Fibroblast of pulmonary artery (primary cell): ENCODE data around the gene ASF1B.

Source experiments
- DNase-seq: peaks from one replicate; pipeline ENCODE4 v3.0.0-alpha.2; 2010; ENCODE audit warnings: low read depth
- H3K4me3 ChIP-seq: replicated peaks from 2 replicates; pipeline ENCODE4 v1.5.1; 2011; ENCODE audit warnings: low read depth, mild to moderate bottlenecking, control low read depth, low read length, moderate library complexity
- TF ChIP-seq, protein P1 (sequence below): IDR thresholded peaks from 2 replicates; pipeline ENCODE4 v1.5.1; 2011; ENCODE audit warnings: mild to moderate bottlenecking, control low read depth, low read length, inconsistent platforms; ENCODE audit errors: missing control alignments

ASF1B gene

DNA sequence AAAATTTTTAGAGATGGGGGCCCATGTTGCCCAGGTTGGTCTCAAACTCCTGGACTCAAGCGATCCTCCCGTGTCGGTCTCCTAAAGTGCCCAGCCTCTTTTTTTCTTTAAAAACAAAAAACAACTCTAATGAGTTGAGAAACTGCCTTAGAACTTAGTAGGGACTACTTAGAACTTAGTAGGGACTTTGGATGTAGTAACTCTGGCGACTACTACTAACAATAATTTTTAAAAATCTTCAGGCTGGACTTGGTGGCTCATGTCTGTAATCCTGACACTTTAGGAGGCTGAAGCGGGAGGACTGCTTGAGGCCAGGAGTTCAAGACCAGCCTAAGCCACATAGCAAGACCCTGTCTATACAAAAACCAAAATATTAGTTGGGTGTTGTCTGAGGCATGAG is 50.3 kb downstream of the ASF1B start:
- no peak for DNase-seq
- H3K4me3 ChIP-seq: no peak overlapping the region
- TF ChIP-seq, protein P1, sequence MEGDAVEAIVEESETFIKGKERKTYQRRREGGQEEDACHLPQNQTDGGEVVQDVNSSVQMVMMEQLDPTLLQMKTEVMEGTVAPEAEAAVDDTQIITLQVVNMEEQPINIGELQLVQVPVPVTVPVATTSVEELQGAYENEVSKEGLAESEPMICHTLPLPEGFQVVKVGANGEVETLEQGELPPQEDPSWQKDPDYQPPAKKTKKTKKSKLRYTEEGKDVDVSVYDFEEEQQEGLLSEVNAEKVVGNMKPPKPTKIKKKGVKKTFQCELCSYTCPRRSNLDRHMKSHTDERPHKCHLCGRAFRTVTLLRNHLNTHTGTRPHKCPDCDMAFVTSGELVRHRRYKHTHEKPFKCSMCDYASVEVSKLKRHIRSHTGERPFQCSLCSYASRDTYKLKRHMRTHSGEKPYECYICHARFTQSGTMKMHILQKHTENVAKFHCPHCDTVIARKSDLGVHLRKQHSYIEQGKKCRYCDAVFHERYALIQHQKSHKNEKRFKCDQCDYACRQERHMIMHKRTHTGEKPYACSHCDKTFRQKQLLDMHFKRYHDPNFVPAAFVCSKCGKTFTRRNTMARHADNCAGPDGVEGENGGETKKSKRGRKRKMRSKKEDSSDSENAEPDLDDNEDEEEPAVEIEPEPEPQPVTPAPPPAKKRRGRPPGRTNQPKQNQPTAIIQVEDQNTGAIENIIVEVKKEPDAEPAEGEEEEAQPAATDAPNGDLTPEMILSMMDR: no peak

DNA sequence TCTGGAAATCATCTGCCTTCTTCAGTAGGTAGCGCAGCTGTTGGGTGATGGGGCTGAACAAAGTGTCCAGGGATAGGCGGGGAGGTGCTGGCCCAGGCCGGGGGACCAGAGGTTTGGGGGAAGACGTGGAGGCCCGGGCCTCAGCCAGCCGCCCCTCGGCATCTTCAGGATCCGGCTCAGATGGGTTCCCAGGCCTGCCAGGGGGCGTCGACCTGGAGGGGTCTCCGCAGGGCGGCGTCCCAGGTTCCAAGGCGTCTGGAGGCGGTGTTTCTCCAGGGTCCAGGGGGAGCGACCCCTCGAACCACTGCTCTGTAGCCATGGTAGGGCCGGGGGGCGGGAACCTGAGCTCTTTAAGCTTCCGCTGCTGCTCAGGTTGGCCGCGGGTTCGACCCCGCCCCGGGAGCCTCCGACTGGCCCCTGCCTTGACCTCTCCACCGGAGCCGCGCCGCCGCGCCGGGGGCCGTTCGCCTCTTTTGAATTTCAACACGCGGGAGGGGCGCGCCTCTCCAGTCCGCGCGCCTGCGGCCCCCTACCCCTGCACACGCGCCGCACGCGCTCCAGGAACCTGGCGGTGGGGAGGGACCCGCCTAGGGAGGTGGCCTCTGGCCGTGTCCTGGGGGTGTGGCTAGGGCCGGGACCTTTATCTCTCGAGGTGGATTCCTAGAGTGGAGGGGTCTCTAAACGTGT is 50.9 kb downstream of the ASF1B start, which contains the start of gene C19orf67:
TSS of gene C19orf67 (minus strand) at position 475 of the 687 bp plus-strand sequence. CDS start at position 319, 156 bp downstream.
- TF ChIP-seq, protein P1: no peak
- no peak for DNase-seq
- H3K4me3 ChIP-seq: no peak within 1 kb of the TSS

DNA sequence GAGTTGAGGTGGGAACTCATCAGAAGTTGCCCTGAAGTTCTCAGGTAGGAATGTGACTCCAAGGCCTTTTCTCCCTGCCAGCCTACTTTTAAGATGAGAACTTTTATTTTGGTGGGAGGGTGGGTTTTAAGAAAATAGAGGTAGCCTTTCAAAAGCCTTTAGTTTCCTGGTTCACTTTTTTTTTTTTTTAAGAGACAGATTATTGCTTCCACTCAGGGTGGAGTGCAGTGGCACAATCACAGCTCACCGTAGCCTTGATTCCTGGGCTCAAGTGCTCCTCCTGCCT is 53.8 kb downstream of the ASF1B start:
- no peak overlapping the region for H3K4me3 ChIP-seq
- no peak for DNase-seq
- TF ChIP-seq, protein P1: no peak

DNA sequence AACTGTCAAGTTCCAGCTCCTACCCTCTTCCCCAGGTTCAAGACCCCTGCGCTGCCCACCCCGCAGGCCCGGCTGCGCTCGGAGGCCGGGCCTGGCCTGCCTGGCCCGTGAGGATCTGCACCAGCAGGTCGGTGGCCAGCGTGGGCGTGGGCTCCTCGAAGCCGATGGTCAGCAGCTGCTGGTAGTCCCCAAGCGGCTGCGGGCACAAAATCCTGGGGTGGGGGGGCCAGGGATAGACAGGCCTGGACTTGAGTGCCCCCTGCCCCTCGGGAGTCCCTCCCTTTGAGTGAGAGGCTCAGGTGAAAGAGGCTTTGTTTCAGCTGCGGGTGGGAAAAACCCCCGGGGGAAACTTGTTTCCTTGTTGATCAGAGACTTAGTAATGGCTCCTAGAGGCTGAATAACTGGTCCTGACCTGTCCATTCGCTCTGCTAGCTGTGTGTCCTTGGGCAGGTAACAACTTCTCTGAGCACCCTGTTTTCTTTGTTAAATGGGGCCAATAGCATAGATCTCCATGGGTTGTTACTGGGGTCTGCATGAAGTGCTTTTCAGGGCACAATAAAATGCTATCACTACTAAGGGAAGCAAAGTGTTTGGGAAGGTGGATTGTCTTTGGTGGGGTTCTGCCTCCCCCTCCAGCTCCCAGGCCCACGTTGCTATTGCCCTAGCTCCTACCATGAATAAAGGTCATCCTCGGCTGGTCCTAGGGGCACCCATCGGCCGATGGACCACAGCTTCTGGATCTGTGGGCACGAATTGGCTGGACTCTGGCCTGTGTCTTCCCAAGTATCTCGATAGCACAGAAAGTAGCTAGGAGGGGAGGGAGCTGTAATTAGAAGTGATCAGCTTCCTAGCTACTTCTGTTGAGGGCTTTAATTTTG is 54.4 kb downstream of the ASF1B start:
- no peak for DNase-seq
- H3K4me3 ChIP-seq: peak overlapping the region; percentile 81
- TF ChIP-seq, protein P1: no peak

DNA sequence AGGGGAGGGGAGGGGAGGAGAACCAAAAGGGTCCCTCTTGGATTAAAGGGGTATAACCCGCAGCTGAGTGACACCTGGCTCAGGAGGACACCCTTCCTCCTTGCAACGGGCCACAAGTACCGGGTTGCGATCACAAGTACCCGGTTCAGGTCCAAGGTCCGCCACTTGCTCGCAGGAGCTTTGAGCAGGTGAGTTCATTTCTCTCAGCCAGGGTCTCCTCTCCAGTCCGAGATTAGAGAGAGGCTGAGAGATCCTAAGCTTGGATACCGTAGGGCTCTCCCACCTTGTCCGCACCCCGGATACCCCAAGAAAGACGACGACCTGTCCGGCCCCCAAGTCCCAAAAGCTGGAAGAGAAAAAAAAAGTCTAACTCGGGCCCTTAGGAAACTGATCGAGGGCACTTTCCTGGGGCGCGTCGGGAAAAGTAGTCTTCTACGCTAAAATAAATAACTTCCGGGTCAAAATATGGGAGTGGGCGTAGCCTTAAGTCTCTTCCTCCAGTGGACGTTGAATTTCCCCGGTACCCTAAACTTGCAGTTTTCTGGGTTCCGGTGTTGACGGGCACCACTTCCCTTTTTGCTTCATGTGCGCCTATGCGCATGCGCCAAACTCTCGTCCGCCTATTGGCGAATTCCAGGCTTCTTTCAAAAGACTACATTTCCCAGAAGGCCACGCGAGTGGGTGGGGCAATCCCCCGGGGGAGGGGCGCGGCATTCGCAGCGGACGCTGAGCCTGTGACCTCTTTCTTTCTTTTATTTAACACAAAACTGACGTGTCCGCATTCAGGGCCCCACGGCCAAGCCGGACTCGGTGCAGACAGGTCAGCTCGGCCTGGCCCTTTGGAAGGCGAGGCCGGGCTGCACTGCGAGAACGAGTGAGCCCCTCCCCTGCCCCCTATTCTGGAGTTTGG is 55.2 kb downstream of the ASF1B start:
- peak; percentile 100 for DNase-seq
- H3K4me3 ChIP-seq: peak overlapping the region; percentile 81
- TF ChIP-seq, protein P1: no peak

DNA sequence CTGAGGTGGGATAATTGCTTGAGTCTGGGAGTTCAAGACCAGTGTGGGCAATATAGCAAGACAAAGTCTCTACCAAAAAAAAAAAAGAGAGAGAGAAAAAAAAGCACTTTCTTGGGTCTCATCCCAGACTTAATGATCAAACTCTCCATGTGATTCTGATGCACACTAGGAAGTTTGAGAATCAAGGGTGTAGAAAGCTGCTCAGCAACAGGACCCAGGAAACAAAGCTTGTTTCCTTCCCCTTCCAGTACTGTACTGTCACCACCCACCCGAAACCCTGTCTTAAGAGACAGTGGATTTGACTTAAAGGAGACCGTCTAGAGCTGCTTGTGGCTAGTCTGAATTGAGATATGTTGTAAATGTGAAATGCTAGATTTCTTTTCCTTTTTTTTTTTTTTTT is 58.0 kb downstream of the ASF1B start:
- no peak for DNase-seq
- no peak overlapping the region for H3K4me3 ChIP-seq
- TF ChIP-seq, protein P1: no peak
